GM12892 (cell line): ENCODE measurements around the gene IDUA.

Experiments used
- POLR2A ChIP-seq: IDR thresholded peaks from 2 replicates; pipeline ENCODE4 v1.6.1; 2011; ENCODE audit warnings: low read depth, low read length, control low read depth
- TAF1 ChIP-seq: IDR thresholded peaks from 2 replicates; pipeline ENCODE4 v1.6.1; 2011; ENCODE audit warnings: low read depth, mild to moderate bottlenecking, control low read depth, low read length, borderline replicate concordance

DNA sequence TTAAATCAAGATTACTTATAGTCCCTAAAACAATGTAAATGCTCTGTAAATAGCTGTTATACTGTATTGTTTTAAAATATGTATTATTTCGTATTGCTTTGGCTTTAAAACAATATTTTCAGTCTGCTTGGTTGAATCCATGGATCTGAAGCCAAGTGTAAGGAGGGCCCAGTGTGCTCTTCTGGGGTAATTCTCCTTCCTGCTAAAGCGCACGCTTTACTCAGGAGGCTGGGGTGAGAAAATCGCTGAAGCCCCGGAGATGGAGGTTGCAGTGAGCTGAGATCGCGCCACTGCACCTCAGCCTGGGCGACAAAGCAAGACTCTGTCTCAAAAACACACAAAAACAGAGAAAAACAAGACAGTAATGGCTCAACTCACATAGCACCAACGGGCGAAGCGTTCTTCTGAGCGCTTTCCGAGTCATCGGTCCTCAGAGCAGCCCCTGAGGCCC lies 391 bp upstream of the IDUA start:
- TF ChIP-seq POLR2A (no peak), TAF1 (no peak)
